Cardiac fibroblast (primary cell): Measurements from ENCODE around the gene LMO1.

Experiments
- DNase-seq, 2 donors: peaks; one replicate each; pipeline versions ENCODE4 v3.0.0 to v3.0.0-alpha.2; 2010; ENCODE audit warnings: low read depth in 2 of 2
- H3K4me3 ChIP-seq, 2 donors: replicated peaks in 1 of 2; 1 replicate in 1 of 2; 2 replicates in 1 of 2; pipeline ENCODE4 v1.5.1; 2011; ENCODE audit warnings: low read depth in 2 of 2, low read length in 2 of 2, mild to moderate bottlenecking in 2 of 2, moderate library complexity in 1 of 2
- CTCF ChIP-seq: IDR thresholded peaks from one replicate; pipeline ENCODE4 v1.5.1; 2011; ENCODE audit warnings: low read depth, mild to moderate bottlenecking, low read length, inconsistent platforms

Gene LMO1

GRCh38 chr11:8234425-8234821 lies 29.3 kb downstream of the LMO1 start:
- no peak for TF ChIP-seq CTCF
- DNase-seq = no peak
- H3K4me3 ChIP-seq = no peak overlapping the region

DNA sequence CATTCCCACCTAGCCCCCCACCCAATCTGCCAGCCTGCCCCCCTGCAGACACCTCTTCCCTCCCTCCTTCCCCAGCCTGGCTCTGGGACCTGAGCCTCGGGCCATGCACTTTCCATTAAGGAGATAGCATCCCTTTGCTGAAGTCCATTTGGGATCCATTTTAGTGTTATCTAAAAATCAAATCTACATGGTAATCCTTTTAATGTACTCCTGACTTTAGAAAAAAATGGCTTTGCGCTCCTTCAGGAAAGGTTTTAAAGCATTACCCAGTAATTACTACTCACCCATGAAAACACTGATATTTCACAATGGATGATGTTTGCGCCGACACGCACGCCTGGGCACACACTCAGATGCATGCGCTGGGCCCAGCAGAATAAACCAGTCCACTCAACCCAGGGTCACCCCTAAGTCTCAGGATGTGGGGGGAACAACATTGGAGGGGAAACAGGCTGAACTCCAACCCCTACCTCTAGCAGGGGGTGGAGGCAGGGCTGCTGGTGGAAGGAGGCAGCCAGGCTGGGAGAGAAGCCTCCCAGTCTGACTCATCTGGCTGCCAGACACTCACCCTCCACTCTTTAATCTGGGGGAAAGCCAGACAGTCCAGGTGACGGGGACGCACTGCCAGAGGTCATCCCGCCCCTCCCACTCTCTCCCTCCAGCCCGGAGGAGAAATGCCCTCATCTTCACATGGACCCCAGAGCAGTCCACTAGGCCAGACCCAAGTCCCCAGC lies 29.8 kb downstream of the LMO1 start:
- no peak overlapping the region for H3K4me3 ChIP-seq
- peak; percentile 6 to 17 for DNase-seq
- TF ChIP-seq CTCF = no peak

DNA sequence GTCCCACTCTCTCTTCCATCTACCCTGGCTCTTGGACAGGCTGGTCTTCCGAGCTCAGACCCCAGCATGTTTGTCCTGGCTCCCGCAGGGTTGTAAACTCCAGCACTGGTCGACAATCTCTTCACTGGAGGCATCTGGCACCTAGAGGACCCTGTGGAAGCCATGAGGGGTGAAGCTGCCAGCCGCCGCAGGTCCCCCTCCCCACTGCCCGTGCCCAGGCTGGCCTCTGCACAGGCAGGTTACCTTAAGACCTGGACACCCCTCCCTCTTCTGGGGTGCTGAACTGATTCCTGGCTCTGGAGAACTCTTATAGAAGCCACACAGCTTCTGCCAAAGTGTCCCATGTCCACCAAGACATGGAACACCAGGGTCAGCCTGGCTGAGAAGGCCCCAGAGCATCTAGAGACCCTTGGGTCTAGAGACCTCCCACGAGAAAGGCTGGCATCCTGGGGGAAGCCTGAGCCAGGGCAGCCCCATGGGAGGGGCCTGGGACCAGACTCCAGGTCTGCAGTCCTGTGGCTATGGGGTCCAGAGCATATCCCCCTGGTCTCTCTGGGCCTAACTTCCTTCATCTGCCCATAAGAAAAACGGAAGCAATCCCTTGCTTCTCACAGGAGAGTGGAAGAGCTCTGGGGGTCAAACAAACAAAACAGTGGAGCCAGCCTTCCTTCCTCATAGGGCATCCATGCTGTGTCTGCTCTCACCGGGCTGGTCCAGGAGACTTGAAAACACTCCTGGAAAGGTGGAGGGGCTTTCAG lies 30.6 kb downstream of the LMO1 start:
- TF ChIP-seq CTCF = no peak
- H3K4me3 ChIP-seq = no peak overlapping the region
- no peak for DNase-seq

- no peak for TF ChIP-seq CTCF
Observed at GRCh38 chr11:8232414-8232813, 31.3 kb downstream of the LMO1 start.

DNA sequence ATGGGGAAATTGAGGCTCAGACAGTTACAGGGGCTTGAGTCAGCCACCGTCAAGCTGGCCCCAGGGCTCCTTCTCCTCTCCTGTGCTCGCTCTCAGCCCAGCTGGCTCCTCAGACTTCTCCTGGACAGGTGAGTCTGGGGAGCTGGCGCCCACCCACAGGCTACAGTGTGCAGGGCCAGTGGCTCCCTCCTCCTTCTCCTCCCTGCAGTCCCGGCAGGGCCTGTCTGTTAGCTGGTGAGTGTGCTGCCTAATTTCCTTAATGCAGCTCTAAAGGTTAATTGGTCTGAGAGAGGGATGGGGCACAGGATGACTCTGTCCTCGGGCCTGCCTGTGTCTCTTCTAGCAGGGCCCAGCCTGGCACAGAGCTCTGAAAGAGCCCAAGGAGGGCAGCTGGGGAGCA lies 31.7 kb downstream of the LMO1 start:
- no peak for TF ChIP-seq CTCF
- no peak for DNase-seq
- H3K4me3 ChIP-seq = no peak overlapping the region

More at GRCh38 chr11:8232414-8232813, 31.3 kb downstream of the LMO1 start:
- no peak for DNase-seq
- no peak overlapping the region for H3K4me3 ChIP-seq

- no peak for DNase-seq
- no peak for TF ChIP-seq CTCF
- no peak overlapping the region for H3K4me3 ChIP-seq
Observed at GRCh38 chr11:8230921-8231847, 32.5 kb downstream of the LMO1 start.
